GM12864 (cell line): Measurements from ENCODE around the gene GARIN5B.

Source experiments
- DNase-seq: peaks from one replicate; pipeline ENCODE4 v3.0.0-alpha.2; 2011; ENCODE audit warnings: low read depth
- H3K4me3 ChIP-seq: 2 replicates; pipeline ENCODE4 v1.5.1; 2011; ENCODE audit warnings: mild to moderate bottlenecking, low read depth, low read length, control low read depth
- CTCF ChIP-seq: IDR thresholded peaks from 2 replicates; pipeline ENCODE4 v1.5.1; 2011; ENCODE audit warnings: low read depth, mild to moderate bottlenecking, moderate library complexity, low read length, control low read depth, inconsistent platforms; ENCODE audit errors: missing control alignments

GARIN5B gene

GRCh38 chr19:55346725-55347441 lies 16.2 kb downstream of the GARIN5B start:
- no peak for TF ChIP-seq CTCF
- no peak for DNase-seq
- H3K4me3 ChIP-seq: no peak overlapping the region

- DNase-seq: no peak
- no peak for TF ChIP-seq CTCF
- no peak overlapping the region for H3K4me3 ChIP-seq
Measured at GRCh38 chr19:55345818-55346724, 17.0 kb downstream of the GARIN5B start.

GRCh38 chr19:55345101-55345817 lies 17.8 kb downstream of the GARIN5B start:
- TF ChIP-seq CTCF: no peak
- no peak for DNase-seq
- H3K4me3 ChIP-seq: no peak overlapping the region

- no peak for DNase-seq
- TF ChIP-seq CTCF: no peak
- no peak overlapping the region for H3K4me3 ChIP-seq
Measured at GRCh38 chr19:55344444-55344843, 18.6 kb downstream of the GARIN5B start.

GRCh38 chr19:55341595-55342531 lies 21.2 kb downstream of the GARIN5B start:
- no peak for TF ChIP-seq CTCF
- peak overlapping the region; percentile 12 for H3K4me3 ChIP-seq
- DNase-seq: no peak

GRCh38 chr19:55341171-55341588 lies 21.9 kb downstream of the GARIN5B start:
- peak overlapping the region; percentile 91 for H3K4me3 ChIP-seq
- no peak for TF ChIP-seq CTCF
- no peak for DNase-seq
